Esophagus (tissue), 2 donors: ENCODE results near the gene FOXP1. TPM values are rescaled to one million over a fixed set of nuclear protein-coding genes. Genes with fewer than 3 reads are reported as not detected.
A peak's percentile ranks its signal among the peaks of the same experiment; 100 is the strongest.

Source experiments
- H3K27ac ChIP-seq, 2 donors: one replicate each; pipeline ENCODE4 v1.5.1; 2013; ENCODE audit warnings: low read depth in 2 of 2, mild to moderate bottlenecking in 2 of 2, inconsistent platforms in 1 of 2, low read length in 1 of 2, moderate library complexity in 1 of 2
- H3K27me3 ChIP-seq, 2 donors: one replicate each; pipeline ENCODE4 v1.6.1; 2013; ENCODE audit warnings: low read length in 2 of 2, control low read depth in 1 of 2, mild to moderate bottlenecking in 1 of 2; ENCODE audit not compliant: insufficient read depth in 2 of 2, control insufficient read depth in 1 of 2
- H3K36me3 ChIP-seq, 2 donors: one replicate each; pipeline ENCODE4 v1.6.1; 2013; ENCODE audit warnings: low read length in 1 of 2; ENCODE audit not compliant: control insufficient read depth in 2 of 2, insufficient read depth in 2 of 2
- H3K4me1 ChIP-seq, 2 donors: one replicate each; pipeline ENCODE4 v1.6.1; 2013; ENCODE audit warnings: low read length in 1 of 2; ENCODE audit not compliant: control insufficient read depth in 2 of 2, insufficient read depth in 2 of 2
- H3K4me3 ChIP-seq, 2 donors: one replicate each; pipeline ENCODE4 v1.5.1; 2013; ENCODE audit warnings: low read length in 2 of 2, mild to moderate bottlenecking in 2 of 2, low read depth in 1 of 2, moderate library complexity in 1 of 2
- H3K9me3 ChIP-seq, 2 donors: one replicate each; pipeline ENCODE4 v1.6.1; 2013; ENCODE audit warnings: mild to moderate bottlenecking in 2 of 2, low read depth in 1 of 2, low read length in 1 of 2, moderate library complexity in 1 of 2; ENCODE audit not compliant: control insufficient read depth in 2 of 2, insufficient read depth in 1 of 2
- WGBS, 2 donors: extraction: QIAGEN DNeasy Blood & Tissue Kit; methylation state at CpG; one replicate each; pipeline ENCODE4 v1.1.7; 2013; 5-methylcytosine and 5-hydroxymethylcytosine counted together
- polyA plus RNA-seq, 2 donors: library from polyadenylated mRNA; stranded (reverse); fragments of 200-250 nt; gene quantifications; one replicate each; pipeline ENCODE4 v1.2.3, GENCODE V29; 2013
- donor health status: healthy with polysubstance abuse.
- donor health status: Bipolar disorder and iron deficiency.

Gene FOXP1
- polyA plus RNA-seq, 2 donors = 10.7 to 20.4 TPM

- no peaks in the 10 kb centered on the region for H3K27me3 ChIP-seq
- 86 to 90% methylated on average over 3 of the region's 3 CpGs for WGBS, 2 donors
These were observed 13.0 kb downstream of the FOXP1 start for GRCh38 chr3:71570546-71570945.

DNA sequence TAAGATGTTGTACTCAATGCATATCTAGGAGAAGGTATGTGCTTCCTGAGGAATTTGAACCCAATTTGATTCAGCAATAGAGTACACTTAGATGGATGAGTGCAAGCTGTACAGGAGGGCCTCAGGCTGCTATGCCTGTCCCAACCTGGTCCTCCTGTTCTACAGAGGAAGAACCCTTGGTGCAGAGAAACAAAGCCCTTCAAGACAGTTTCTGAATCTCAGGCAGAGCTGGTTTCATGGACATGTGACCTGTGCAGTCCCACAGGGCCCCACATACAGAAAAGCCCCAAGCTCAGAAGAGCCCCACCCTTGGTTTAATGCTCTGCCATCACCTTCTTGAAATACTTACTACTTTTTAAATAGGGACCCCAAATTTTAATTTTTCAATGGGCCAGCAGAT lies 15.3 kb downstream of the FOXP1 start:
- Histone ChIP-seq H3K9me3 (no peaks in the 10 kb centered on the region), H3K4me1 (no peaks in the 10 kb centered on the region), H3K4me3 (no peak overlapping the region), H3K27me3 (no peaks in the 10 kb centered on the region), H3K27ac (no peak overlapping the region), H3K36me3 (peaks cover 0 to 3% of the 10 kb centered on the region in 2 donors)

More at GRCh38 chr3:71570546-71570945, 13.0 kb downstream of the FOXP1 start:
- Histone ChIP-seq H3K9me3 (no peaks in the 10 kb centered on the region), H3K36me3 (peaks cover 0 to 3% of the 10 kb centered on the region in 2 donors), H3K4me1 (peaks cover 0 to 2% of the 10 kb centered on the region in 2 donors), H3K27ac (no peak overlapping the region), H3K4me3 (no peak overlapping the region)

DNA sequence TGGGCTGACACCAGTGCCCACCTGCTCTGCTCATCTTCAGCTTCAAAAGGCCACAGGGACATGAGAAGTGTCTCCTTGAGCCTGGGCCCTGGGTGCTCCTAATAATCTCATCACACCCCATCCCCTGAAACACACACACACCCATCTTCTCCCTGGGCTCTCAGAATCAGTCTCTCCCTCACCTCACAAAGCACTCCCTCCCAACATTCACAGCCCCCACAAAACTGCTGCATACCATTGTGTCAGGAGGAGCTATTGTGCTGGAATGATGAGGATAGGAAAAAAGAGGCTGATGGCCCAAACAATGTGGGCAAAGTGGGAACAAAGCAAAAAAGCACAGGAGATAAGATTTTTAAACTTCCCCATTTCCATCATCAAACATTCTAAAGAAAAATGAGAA lies 16.8 kb downstream of the FOXP1 start:
- no peak overlapping the region for H3K4me3 ChIP-seq
- H3K4me1 ChIP-seq = no peaks in the 10 kb centered on the region
- H3K27me3 ChIP-seq = no peaks in the 10 kb centered on the region
- H3K27ac ChIP-seq = no peak overlapping the region
- H3K36me3 ChIP-seq = peaks cover 0 to 3% of the 10 kb centered on the region in 2 donors
- H3K9me3 ChIP-seq = no peaks in the 10 kb centered on the region

DNA sequence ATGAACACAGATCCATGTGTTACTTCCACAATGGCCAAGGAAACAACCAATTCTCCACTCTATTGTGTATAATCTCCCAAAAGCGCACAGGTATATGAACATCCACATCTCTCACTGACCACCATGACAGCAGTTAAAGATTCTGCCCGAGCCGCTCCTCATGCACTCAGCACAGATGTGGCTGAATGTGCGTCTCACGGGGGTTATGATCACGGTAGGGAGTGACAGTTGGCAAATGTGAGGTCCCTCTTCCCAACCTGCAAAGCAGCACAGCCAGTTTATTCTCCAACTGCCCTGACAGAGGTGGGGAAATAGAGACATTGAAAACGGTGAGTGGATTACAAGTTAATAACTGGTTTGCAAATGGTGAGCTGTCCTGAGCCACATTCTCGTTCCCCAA lies 17.6 kb downstream of the FOXP1 start:
- no peaks in the 10 kb centered on the region for H3K4me1 ChIP-seq
- H3K27ac ChIP-seq = no peak overlapping the region
- 87 to 89% methylated on average over 8 of the region's 8 CpGs for WGBS, 2 donors
- H3K36me3 ChIP-seq = peaks cover 0 to 3% of the 10 kb centered on the region in 2 donors
- H3K4me3 ChIP-seq = no peak overlapping the region
- no peaks in the 10 kb centered on the region for H3K9me3 ChIP-seq
- H3K27me3 ChIP-seq = no peaks in the 10 kb centered on the region

DNA sequence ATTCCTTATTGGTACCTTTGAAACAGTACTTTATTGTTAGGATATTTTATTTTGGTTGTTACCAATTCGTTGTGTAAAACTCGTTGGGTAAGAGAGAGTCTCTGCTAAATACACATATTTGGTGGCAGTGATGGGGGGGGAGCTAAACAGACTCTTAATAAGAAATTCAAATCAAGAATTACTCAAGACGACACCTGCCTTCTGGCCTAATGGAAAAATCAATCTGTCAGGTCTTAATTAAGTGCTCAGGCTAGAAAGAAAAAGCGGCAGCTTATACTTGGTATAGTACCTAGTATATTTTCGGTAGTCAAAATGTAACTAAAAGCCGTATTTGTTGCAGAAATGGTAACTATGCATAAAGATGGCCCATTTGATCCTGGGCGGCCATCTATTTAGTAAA lies 18.2 kb downstream of the FOXP1 start:
- WGBS, 2 donors = 84 to 86% methylated on average over 7 of the region's 7 CpGs
- Histone ChIP-seq H3K9me3 (no peaks in the 10 kb centered on the region), H3K36me3 (peaks cover 0 to 1% of the 10 kb centered on the region in 2 donors), H3K27me3 (no peaks in the 10 kb centered on the region), H3K27ac (no peak overlapping the region), H3K4me1 (no peaks in the 10 kb centered on the region), H3K4me3 (no peak overlapping the region)

GRCh38 chr3:71564361-71564760 lies 19.2 kb downstream of the FOXP1 start:
- no peaks in the 10 kb centered on the region for H3K27me3 ChIP-seq
- no peak overlapping the region for H3K4me3 ChIP-seq
- no peaks in the 10 kb centered on the region for H3K4me1 ChIP-seq
- no peak overlapping the region for H3K27ac ChIP-seq
- no peaks in the 10 kb centered on the region for H3K9me3 ChIP-seq
- H3K36me3 ChIP-seq = no peaks in the 10 kb centered on the region
- WGBS, 2 donors = 57% methylated on average over 6 of the region's 6 CpGs

DNA sequence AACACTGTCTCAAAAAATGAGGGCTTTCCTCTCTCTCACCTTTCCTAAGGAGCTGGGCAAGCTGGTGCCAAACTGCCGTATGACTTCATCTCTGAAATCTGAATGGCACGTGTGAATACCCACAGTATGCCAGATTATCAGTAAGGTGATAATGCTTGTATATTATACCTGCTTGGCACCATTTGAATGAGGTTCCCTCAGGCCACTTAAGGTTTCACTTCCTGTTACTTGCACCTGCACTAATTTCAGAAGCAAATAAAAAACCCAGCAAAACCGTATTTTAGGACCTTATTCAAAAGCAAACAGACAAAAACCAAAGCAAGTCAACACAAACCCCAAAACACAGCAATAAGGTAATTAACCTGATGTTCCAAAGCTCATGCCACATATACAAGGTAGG lies 19.7 kb downstream of the FOXP1 start:
- no peaks in the 10 kb centered on the region for H3K4me1 ChIP-seq
- no peaks in the 10 kb centered on the region for H3K9me3 ChIP-seq
- no peak overlapping the region for H3K4me3 ChIP-seq
- WGBS, 2 donors = 46 to 49% methylated on average over 3 of the region's 3 CpGs
- H3K36me3 ChIP-seq = no peaks in the 10 kb centered on the region
- peak overlapping the region; percentile 40 to 56 for H3K27ac ChIP-seq
- H3K27me3 ChIP-seq = no peaks in the 10 kb centered on the region

GRCh38 chr3:71562938-71563337 lies 20.6 kb downstream of the FOXP1 start:
- Histone ChIP-seq H3K4me1 (no peaks in the 10 kb centered on the region), H3K36me3 (no peaks in the 10 kb centered on the region), H3K4me3 (no peak overlapping the region), H3K27ac (no peak overlapping the region), H3K9me3 (no peaks in the 10 kb centered on the region), H3K27me3 (no peaks in the 10 kb centered on the region)

DNA sequence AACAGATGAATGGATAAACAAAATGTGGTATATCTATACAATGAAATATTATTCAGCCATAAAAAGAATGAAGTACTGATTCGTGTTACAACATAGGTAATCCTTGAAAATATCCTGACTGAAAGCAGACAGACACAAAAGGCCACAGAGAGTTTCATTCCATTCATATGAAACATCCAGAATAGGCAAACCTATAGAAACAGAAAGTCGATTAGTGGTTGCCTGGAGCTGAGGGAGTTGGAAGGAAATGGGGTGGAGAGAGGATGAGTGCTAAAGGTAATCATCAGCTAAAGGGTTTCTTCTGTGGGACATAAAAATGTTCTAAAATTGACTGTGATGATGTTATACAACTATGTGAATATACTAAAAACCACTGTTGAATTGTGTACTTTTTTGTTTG lies 22.9 kb downstream of the FOXP1 start:
- Histone ChIP-seq H3K27me3 (no peaks in the 10 kb centered on the region), H3K27ac (no peak overlapping the region), H3K9me3 (no peaks in the 10 kb centered on the region), H3K4me3 (no peak overlapping the region), H3K4me1 (no peaks in the 10 kb centered on the region), H3K36me3 (no peaks in the 10 kb centered on the region)
- WGBS, 2 donors = 71 to 79% methylated on average over 2 of the region's 2 CpGs

- Histone ChIP-seq H3K4me1 (no peaks in the 10 kb centered on the region), H3K27ac (no peak overlapping the region), H3K4me3 (no peak overlapping the region), H3K9me3 (no peaks in the 10 kb centered on the region), H3K36me3 (no peaks in the 10 kb centered on the region), H3K27me3 (no peaks in the 10 kb centered on the region)
- WGBS, 2 donors = 93 to 95% methylated on average over 4 of the region's 4 CpGs
These were observed 23.9 kb downstream of the FOXP1 start for GRCh38 chr3:71559578-71560162.
